Adrenal gland (tissue), 5 donors: Measurements from ENCODE around the gene NYAP2.

Experiments
- CTCF ChIP-seq, 6 experiments: fragments of 450-650 bp in 4 of 6; fragments of 200-600 bp in 2 of 6; sonication (generic) in 1 of 6; IDR thresholded peaks; 1 replicate in 5 of 6; 2 replicates in 1 of 6; pipeline versions ENCODE4 v1.5.1 to v1.8.0; 2016 to 2021; ENCODE audit warnings: antibody characterized with exemption in 6 of 6, mild to moderate bottlenecking in 2 of 6, moderate library complexity in 1 of 6
- POLR2A ChIP-seq, 2 donors: fragments of 450-650 bp; IDR thresholded peaks; one replicate each; pipeline ENCODE4 v1.6.1; 2017; ENCODE audit warnings: antibody characterized with exemption in 2 of 2, mild to moderate bottlenecking in 2 of 2, moderate library complexity in 1 of 2
- donor health status: DM: no; HTN: no; CAD: no.

DNA sequence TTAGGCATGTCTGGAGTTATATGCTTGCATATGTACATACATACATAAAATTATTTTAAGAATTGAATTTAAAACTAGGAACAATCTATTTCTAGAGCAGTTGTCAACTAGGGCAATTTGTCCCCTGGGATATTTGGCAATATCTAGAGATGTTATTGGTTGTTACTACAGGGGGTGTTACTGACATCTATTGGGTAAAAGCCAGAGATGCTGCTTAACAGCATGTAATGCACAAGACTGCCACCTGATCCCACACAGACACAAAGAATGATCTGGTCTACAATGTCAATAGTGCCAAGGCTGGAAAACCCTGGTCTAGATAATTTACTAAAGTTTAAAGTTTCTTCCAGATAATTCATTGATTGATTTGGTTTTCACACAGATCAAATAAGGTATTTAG lies 185.3 kb downstream of the NYAP2 start:
- TF ChIP-seq CTCF (IDR thresholded peaks at IDR 0.05) = no peak
- no peak for TF ChIP-seq POLR2A (IDR thresholded peaks at IDR 0.05)
